GM12878 (cell line): ENCODE results near the gene DTD1.

Experiments used
- BCL11A ChIP-seq: IDR thresholded peaks from 2 replicates; pipeline ENCODE4 v1.6.1; 2011; ENCODE audit warnings: low read depth, low read length
- CHD4 ChIP-seq: fragments of 200-600 bp; sonication (generic); IDR thresholded peaks from 2 replicates; pipeline ENCODE4 v1.6.1; 2016; ENCODE audit warnings: mild to moderate bottlenecking
- NFIC ChIP-seq: IDR thresholded peaks from 2 replicates; pipeline ENCODE4 v1.6.1; 2012; ENCODE audit warnings: low read depth, mild to moderate bottlenecking, inconsistent platforms, low read length, moderate library complexity
- NFYB ChIP-seq: IDR thresholded peaks from 2 replicates; pipeline ENCODE4 v1.6.1; 2011; ENCODE audit warnings: low read depth, mild to moderate bottlenecking, low read length, improper control_type of control experiment, moderate library complexity; ENCODE audit not compliant: insufficient read depth
- POLR2A ChIP-seq: IDR thresholded peaks from 2 replicates; pipeline ENCODE4 v1.6.1; 2011; ENCODE audit warnings: low read depth, mild to moderate bottlenecking, low read length
- POLR2AphosphoS5 ChIP-seq: IDR thresholded peaks from 2 replicates; pipeline ENCODE4 v1.6.1; 2011; ENCODE audit warnings: mild to moderate bottlenecking, low read length, inconsistent platforms
- SRF ChIP-seq, 2 experiments: IDR thresholded peaks; 2 replicates each; pipeline ENCODE4 v1.6.1; 2011; ENCODE audit warnings: low read depth in 2 of 2, low read length in 2 of 2, mild to moderate bottlenecking in 1 of 2, moderate library complexity in 1 of 2
- YY1 ChIP-seq: IDR thresholded peaks from 2 replicates; pipeline ENCODE4 v1.6.1; 2011; ENCODE audit warnings: low read depth, mild to moderate bottlenecking, low read length
- TF ChIP-seq, protein P1 (sequence below): fragments of 150-350 bp; IDR thresholded peaks from 2 replicates; pipeline ENCODE4 v1.6.1; 2016; ENCODE audit warnings: low read depth, low read length
- TF ChIP-seq, protein P2 (sequence below): IDR thresholded peaks from 2 replicates; pipeline ENCODE4 v1.6.1; 2011; ENCODE audit warnings: low read depth, low read length, improper control_type of control experiment, borderline replicate concordance
- TF ChIP-seq, protein P3 (sequence below): IDR thresholded peaks from 2 replicates; pipeline ENCODE4 v1.6.1; 2012; ENCODE audit warnings: low read depth, low read length, improper control_type of control experiment

DNA sequence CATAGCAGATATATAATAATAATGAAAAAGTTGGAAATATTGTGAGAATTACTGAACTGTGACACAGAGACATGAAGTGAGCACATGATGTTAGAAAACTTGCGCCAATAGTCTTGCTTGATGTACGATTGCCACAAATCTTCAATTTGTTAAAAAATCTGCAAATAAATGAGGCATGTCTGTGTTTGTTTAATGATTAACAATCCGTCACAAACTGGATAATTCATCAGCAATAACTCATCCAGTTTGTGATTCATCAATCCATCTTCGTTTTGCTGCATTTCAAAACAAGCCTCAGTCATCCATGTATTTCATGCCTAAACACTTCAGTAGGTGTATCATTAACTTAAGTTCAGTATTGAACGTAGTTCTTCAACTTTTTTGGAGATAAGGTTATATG, 46.1 kb upstream of the DTD1 start:
- TF ChIP-seq, protein P1, sequence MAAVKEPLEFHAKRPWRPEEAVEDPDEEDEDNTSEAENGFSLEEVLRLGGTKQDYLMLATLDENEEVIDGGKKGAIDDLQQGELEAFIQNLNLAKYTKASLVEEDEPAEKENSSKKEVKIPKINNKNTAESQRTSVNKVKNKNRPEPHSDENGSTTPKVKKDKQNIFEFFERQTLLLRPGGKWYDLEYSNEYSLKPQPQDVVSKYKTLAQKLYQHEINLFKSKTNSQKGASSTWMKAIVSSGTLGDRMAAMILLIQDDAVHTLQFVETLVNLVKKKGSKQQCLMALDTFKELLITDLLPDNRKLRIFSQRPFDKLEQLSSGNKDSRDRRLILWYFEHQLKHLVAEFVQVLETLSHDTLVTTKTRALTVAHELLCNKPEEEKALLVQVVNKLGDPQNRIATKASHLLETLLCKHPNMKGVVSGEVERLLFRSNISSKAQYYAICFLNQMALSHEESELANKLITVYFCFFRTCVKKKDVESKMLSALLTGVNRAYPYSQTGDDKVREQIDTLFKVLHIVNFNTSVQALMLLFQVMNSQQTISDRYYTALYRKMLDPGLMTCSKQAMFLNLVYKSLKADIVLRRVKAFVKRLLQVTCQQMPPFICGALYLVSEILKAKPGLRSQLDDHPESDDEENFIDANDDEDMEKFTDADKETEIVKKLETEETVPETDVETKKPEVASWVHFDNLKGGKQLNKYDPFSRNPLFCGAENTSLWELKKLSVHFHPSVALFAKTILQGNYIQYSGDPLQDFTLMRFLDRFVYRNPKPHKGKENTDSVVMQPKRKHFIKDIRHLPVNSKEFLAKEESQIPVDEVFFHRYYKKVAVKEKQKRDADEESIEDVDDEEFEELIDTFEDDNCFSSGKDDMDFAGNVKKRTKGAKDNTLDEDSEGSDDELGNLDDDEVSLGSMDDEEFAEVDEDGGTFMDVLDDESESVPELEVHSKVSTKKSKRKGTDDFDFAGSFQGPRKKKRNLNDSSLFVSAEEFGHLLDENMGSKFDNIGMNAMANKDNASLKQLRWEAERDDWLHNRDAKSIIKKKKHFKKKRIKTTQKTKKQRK: no peak
- TF ChIP-seq BCL11A (no peak), POLR2A (no peak), YY1 (no peak), CHD4 (no peak), POLR2AphosphoS5 (no peak), SRF (IDR thresholded peaks at IDR 0.05; ENCODE audit: low read depth in 2 of 2, low read length in 2 of 2) (no peak), NFIC (no peak), NFYB (no peak)
- TF ChIP-seq, protein P2, sequence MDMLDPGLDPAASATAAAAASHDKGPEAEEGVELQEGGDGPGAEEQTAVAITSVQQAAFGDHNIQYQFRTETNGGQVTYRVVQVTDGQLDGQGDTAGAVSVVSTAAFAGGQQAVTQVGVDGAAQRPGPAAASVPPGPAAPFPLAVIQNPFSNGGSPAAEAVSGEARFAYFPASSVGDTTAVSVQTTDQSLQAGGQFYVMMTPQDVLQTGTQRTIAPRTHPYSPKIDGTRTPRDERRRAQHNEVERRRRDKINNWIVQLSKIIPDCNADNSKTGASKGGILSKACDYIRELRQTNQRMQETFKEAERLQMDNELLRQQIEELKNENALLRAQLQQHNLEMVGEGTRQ: no peak
- TF ChIP-seq, protein P3, sequence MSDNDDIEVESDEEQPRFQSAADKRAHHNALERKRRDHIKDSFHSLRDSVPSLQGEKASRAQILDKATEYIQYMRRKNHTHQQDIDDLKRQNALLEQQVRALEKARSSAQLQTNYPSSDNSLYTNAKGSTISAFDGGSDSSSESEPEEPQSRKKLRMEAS: no peak
